Astrocyte (in vitro differentiated cells and primary cell): ENCODE results near the gene MTMR12. TPM values are rescaled to one million over a fixed set of nuclear protein-coding genes. Genes with fewer than 3 reads are reported as not detected.

Experiments used
- DNase-seq: peaks from one replicate; pipeline ENCODE4 v3.0.0-alpha.2; 2010; ENCODE audit warnings: low read depth
- FAIRE-seq: peaks from 2 replicates; lab custom pipeline; 2011; peaks lifted over from hg19 to GRCh38; lab: Jason Lieb, UNC
- H2AFZ ChIP-seq: 2 replicates; pipeline ENCODE4 v1.6.0; 2012; ENCODE audit warnings: low read depth, low read length, inconsistent platforms
- H3K27ac ChIP-seq: 2 replicates; pipeline ENCODE4 v1.5.1; 2011; ENCODE audit warnings: low read depth, low read length, inconsistent platforms
- H3K27me3 ChIP-seq: 2 replicates; pipeline ENCODE4 v1.6.0; 2011; ENCODE audit warnings: low read length, inconsistent platforms; ENCODE audit not compliant: insufficient read depth
- H3K36me3 ChIP-seq: 2 replicates; pipeline ENCODE4 v1.5.1; 2011; ENCODE audit warnings: low read length, inconsistent platforms; ENCODE audit not compliant: insufficient read depth
- H3K4me1 ChIP-seq: 2 replicates; pipeline ENCODE4 v1.5.1; 2011; ENCODE audit warnings: low read length, inconsistent platforms; ENCODE audit not compliant: insufficient read depth
- H3K4me2 ChIP-seq: 2 replicates; pipeline ENCODE4 v1.6.0; 2012; ENCODE audit warnings: low read length, inconsistent platforms
- H3K4me3 ChIP-seq: 2 replicates; pipeline ENCODE4 v1.5.1; 2011; ENCODE audit warnings: low read depth, mild to moderate bottlenecking, low read length, inconsistent platforms; ENCODE audit not compliant: insufficient read depth
- H3K79me2 ChIP-seq: 2 replicates; pipeline ENCODE4 v1.6.0; 2012; ENCODE audit warnings: mild to moderate bottlenecking, low read length, inconsistent platforms; ENCODE audit not compliant: insufficient read depth
- H3K9ac ChIP-seq: 2 replicates; pipeline ENCODE4 v1.6.0; 2012; ENCODE audit warnings: mild to moderate bottlenecking, low read length, inconsistent platforms
- H3K9me3 ChIP-seq: 2 replicates; pipeline ENCODE4 v1.5.1; 2012; ENCODE audit warnings: low read depth, mild to moderate bottlenecking, low read length, inconsistent platforms; ENCODE audit not compliant: insufficient read depth
- H4K20me1 ChIP-seq: 2 replicates; pipeline ENCODE4 v1.6.0; 2012; ENCODE audit warnings: low read length, inconsistent platforms; ENCODE audit not compliant: insufficient read depth
- H3K27ac Mint-ChIP-seq: one replicate; pipeline ENCODE4 v1.8.0; 2021; ENCODE audit warnings: mild to moderate bottlenecking, mixed read lengths; ENCODE audit not compliant: unreplicated experiment
- H3K27me3 Mint-ChIP-seq: one replicate; pipeline ENCODE4 v1.8.0; 2021; ENCODE audit warnings: low read depth, mixed read lengths; ENCODE audit not compliant: unreplicated experiment
- H3K36me3 Mint-ChIP-seq: one replicate; pipeline ENCODE4 v1.8.0; 2021; ENCODE audit warnings: low read depth, mixed read lengths; ENCODE audit not compliant: unreplicated experiment
- H3K4me1 Mint-ChIP-seq: one replicate; pipeline ENCODE4 v1.8.0; 2021; ENCODE audit warnings: low read depth, mixed read lengths; ENCODE audit not compliant: unreplicated experiment
- H3K4me3 Mint-ChIP-seq: one replicate; pipeline ENCODE4 v1.8.0; 2021; ENCODE audit warnings: mild to moderate bottlenecking, moderate library complexity, mixed read lengths; ENCODE audit not compliant: unreplicated experiment
- H3K9me3 Mint-ChIP-seq: one replicate; pipeline ENCODE4 v1.8.0; 2021; ENCODE audit warnings: mild to moderate bottlenecking, mixed read lengths; ENCODE audit not compliant: unreplicated experiment
- CTCF ChIP-seq: IDR thresholded peaks from 2 replicates; pipeline ENCODE4 v1.5.1; 2011; ENCODE audit warnings: low read depth, mild to moderate bottlenecking, inconsistent platforms, low read length, moderate library complexity; ENCODE audit not compliant: insufficient read depth
- EZH2 ChIP-seq: IDR thresholded peaks from 2 replicates; pipeline ENCODE4 v1.6.1; 2012; ENCODE audit warnings: mild to moderate bottlenecking, low read length, inconsistent platforms; ENCODE audit not compliant: insufficient read depth
- total RNA-seq: library from RNA; stranded (reverse); gene quantifications from 2 replicates; pipeline ENCODE4 v1.2.1, GENCODE V29; 2021

The MTMR12 gene
- total RNA-seq, 1 donor from 2014 or later = 23.1 TPM

GRCh38 chr5:32279786-32280185 is 33.0 kb downstream of the MTMR12 start:
- Histone ChIP-seq H3K4me1 (peaks cover 19% of the 10 kb centered on the region), H3K4me2 (no peak overlapping the region), H3K27ac (no peak overlapping the region), H3K9ac (no peak overlapping the region), H3K36me3 (no peaks in the 10 kb centered on the region), H4K20me1 (peaks cover 15% of the 10 kb centered on the region), H3K79me2 (peaks cover 12% of the 10 kb centered on the region), H3K9me3 (no peaks in the 10 kb centered on the region), H3K27me3 (no peaks in the 10 kb centered on the region), H3K4me3 (no peak overlapping the region), H2AFZ (no peak overlapping the region)
- peaks cover 36% of the 10 kb centered on the region for H3K4me1 Mint-ChIP-seq
- H3K27ac Mint-ChIP-seq = no peak overlapping the region
- H3K4me3 Mint-ChIP-seq = no peak overlapping the region
- H3K9me3 Mint-ChIP-seq = no peaks in the 10 kb centered on the region
- no peak for TF ChIP-seq EZH2
- no peak for TF ChIP-seq CTCF
- H3K36me3 Mint-ChIP-seq = peaks cover 14% of the 10 kb centered on the region
- DNase-seq (no peak), FAIRE-seq (no peak)
- no peaks in the 10 kb centered on the region for H3K27me3 Mint-ChIP-seq

- H3K27ac ChIP-seq = no peak overlapping the region
- peaks cover 16% of the 10 kb centered on the region for H3K36me3 Mint-ChIP-seq
- DNase-seq = no peak
- H3K27me3 Mint-ChIP-seq = no peaks in the 10 kb centered on the region
- H3K4me3 Mint-ChIP-seq = no peak overlapping the region
- no peak overlapping the region for H3K27ac Mint-ChIP-seq
- H3K36me3 ChIP-seq = no peaks in the 10 kb centered on the region
- H3K4me1 Mint-ChIP-seq = peaks cover 42% of the 10 kb centered on the region
- H3K4me1 ChIP-seq = peaks cover 22% of the 10 kb centered on the region
- H3K4me3 ChIP-seq = no peak overlapping the region
- no peaks in the 10 kb centered on the region for H3K9me3 Mint-ChIP-seq
- peaks cover 15% of the 10 kb centered on the region for H4K20me1 ChIP-seq
- H3K4me2 ChIP-seq = no peak overlapping the region
- H3K79me2 ChIP-seq = peaks cover 9% of the 10 kb centered on the region
- FAIRE-seq = no peak
- H3K9ac ChIP-seq = no peak overlapping the region
- no peak for TF ChIP-seq CTCF
- no peak for TF ChIP-seq EZH2
- no peaks in the 10 kb centered on the region for H3K9me3 ChIP-seq
- H2AFZ ChIP-seq = no peak overlapping the region
- no peaks in the 10 kb centered on the region for H3K27me3 ChIP-seq
Measured at GRCh38 chr5:32279223-32279622, 33.5 kb downstream of the MTMR12 start.

- H3K79me2 ChIP-seq = peaks cover 9% of the 10 kb centered on the region
Measured at GRCh38 chr5:32278406-32278805, 34.3 kb downstream of the MTMR12 start.

More at GRCh38 chr5:32278406-32278805, 34.3 kb downstream of the MTMR12 start:
- no peak for FAIRE-seq
- Histone ChIP-seq H4K20me1 (peaks cover 10% of the 10 kb centered on the region), H3K27ac (peak overlapping the region; percentile 10), H3K4me1 (peaks cover 24% of the 10 kb centered on the region), H3K4me3 (no peak overlapping the region), H3K27me3 (no peaks in the 10 kb centered on the region), H3K9ac (no peak overlapping the region), H3K4me2 (peak overlapping the region; percentile 9), H3K36me3 (no peaks in the 10 kb centered on the region), H3K9me3 (no peaks in the 10 kb centered on the region), H2AFZ (no peak overlapping the region)
- H3K27me3 Mint-ChIP-seq = no peaks in the 10 kb centered on the region
- H3K4me1 Mint-ChIP-seq = peaks cover 45% of the 10 kb centered on the region
- no peak for TF ChIP-seq CTCF
- no peak for TF ChIP-seq EZH2
- H3K9me3 Mint-ChIP-seq = no peaks in the 10 kb centered on the region
- H3K36me3 Mint-ChIP-seq = peaks cover 18% of the 10 kb centered on the region
- peak overlapping the region; percentile 86 for H3K27ac Mint-ChIP-seq
- peak; percentile 85 for DNase-seq
- H3K4me3 Mint-ChIP-seq = no peak overlapping the region
